ENCODE measurements around the gene EFCAB8. TPM values are rescaled to one million over a fixed set of nuclear protein-coding genes. Genes with fewer than 3 reads are reported as not detected.

EFCAB8 gene
- total RNA-seq, 1 experiment from 2014 or later, result not detected

DNA sequence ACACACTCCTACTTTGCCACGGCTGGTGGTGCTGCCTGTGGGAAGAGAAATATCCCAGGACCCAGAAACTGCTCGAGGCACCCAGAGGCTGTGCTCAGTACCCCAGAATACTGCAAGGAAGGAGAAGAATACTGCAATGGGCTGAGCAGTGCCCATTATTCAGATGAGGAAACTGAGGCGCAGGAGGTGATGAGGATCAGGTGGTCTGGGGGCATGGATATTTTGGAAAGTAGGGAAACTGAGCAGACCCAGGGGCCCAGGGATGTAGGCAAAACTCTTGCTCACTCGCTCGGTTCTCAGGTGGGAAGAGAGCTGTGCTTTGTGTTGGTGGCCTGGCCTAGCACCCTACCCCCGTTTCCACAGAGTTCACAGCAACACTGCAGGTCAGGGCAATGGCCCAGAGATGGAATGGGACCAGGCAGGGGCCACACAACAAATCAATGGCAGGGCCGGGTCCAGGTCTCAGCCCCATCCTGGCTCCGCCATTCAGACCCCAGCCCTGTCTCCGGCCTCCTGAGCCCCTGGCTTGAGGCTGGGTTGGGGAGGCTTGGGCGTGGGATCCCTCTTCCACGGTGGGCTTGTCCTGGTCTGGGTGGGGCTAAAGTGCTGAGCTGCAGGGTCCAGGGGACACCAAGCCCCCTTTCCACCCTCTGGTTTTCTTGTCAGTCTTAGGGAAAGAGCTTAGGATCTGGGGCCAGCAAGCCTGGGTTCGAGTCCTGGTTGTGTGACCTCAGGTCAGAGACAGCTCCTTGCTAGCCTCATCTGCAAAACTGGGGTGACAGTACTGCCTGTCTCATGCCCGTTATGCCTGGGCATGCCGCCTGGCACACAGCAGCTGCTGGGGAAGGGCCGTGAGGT lies 111.6 kb downstream of the EFCAB8 start:
- H3K79me2 ChIP-seq (ENCODE audit: low read depth), result no peaks in the 10 kb centered on the region
- ChIA-PET CTCF (no interaction called here), POLR2A (ENCODE audit: unreplicated experiment) (no interaction called here)
- BruUV-seq (replicated peaks), result no TSS peak
- H3K27me3 ChIP-seq (ENCODE audit: insufficient read depth, low read depth), result peaks cover 74% of the 10 kb centered on the region
- H3K9me3 ChIP-seq (ENCODE audit: insufficient read depth, low read depth), result no peaks in the 10 kb centered on the region
- no peak overlapping the region for H3K27ac ChIP-seq
- no peaks in the 10 kb centered on the region for H3K36me3 ChIP-seq (ENCODE audit: low read depth)
- no peak overlapping the region for H2AFZ ChIP-seq
- no peak overlapping the region for H3K4me3 ChIP-seq
- no peak for DNase-seq
- intact Hi-C loops (cut with micrococcal nuclease; ENCODE audit: unreplicated experiment), result no loop called here
- no peaks in the 10 kb centered on the region for H3K4me1 ChIP-seq (replicated peaks; ENCODE audit: insufficient read depth)
- H3K9me2 ChIP-seq (ENCODE audit: insufficient read depth), result no peaks in the 10 kb centered on the region
- no peaks in the 10 kb centered on the region for H4K20me1 ChIP-seq (ENCODE audit: insufficient read depth)
- no peak overlapping the region for H3K4me2 ChIP-seq
- no peaks in the 10 kb centered on the region for H3F3A ChIP-seq (ENCODE audit: insufficient read depth, low read depth)
- no peak for TF ChIP-seq EZH2 (IDR thresholded peaks at IDR 0.05; ENCODE audit: low read depth)
- TF ChIP-seq, protein P1, sequence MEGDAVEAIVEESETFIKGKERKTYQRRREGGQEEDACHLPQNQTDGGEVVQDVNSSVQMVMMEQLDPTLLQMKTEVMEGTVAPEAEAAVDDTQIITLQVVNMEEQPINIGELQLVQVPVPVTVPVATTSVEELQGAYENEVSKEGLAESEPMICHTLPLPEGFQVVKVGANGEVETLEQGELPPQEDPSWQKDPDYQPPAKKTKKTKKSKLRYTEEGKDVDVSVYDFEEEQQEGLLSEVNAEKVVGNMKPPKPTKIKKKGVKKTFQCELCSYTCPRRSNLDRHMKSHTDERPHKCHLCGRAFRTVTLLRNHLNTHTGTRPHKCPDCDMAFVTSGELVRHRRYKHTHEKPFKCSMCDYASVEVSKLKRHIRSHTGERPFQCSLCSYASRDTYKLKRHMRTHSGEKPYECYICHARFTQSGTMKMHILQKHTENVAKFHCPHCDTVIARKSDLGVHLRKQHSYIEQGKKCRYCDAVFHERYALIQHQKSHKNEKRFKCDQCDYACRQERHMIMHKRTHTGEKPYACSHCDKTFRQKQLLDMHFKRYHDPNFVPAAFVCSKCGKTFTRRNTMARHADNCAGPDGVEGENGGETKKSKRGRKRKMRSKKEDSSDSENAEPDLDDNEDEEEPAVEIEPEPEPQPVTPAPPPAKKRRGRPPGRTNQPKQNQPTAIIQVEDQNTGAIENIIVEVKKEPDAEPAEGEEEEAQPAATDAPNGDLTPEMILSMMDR (conservative IDR thresholded peaks at IDR 0.05), result no peak

DNA sequence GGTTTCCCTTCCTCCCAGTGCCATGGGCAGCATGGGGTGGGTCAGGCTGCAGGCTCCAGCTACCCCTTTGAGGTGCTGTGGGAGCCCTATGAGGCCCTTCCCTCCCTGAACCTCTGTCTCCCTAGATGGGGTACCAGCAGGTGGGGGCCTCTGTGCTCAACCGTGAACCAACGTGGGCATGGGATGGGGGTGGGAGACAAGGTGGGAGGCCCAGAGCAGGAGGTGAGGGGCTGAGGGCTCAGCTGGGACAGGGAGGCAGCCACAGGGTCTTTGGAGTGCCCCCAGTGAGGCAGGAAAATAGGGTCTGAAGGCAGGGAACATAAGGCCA lies 112.2 kb downstream of the EFCAB8 start:
- H3K79me2 ChIP-seq (ENCODE audit: low read depth), result no peaks in the 10 kb centered on the region
- H3K36me3 ChIP-seq (ENCODE audit: low read depth), result no peaks in the 10 kb centered on the region
- no peaks in the 10 kb centered on the region for H3F3A ChIP-seq (ENCODE audit: insufficient read depth, low read depth)
- DNase-seq, result no peak
- BruUV-seq (replicated peaks), result no TSS peak
- ChIA-PET CTCF (no interaction called here), POLR2A (ENCODE audit: unreplicated experiment) (no interaction called here)
- H3K4me1 ChIP-seq (replicated peaks; ENCODE audit: insufficient read depth), result no peaks in the 10 kb centered on the region
- intact Hi-C loops (cut with micrococcal nuclease; ENCODE audit: unreplicated experiment), result no loop called here
- H3K4me2 ChIP-seq, result no peak overlapping the region
- no peak for TF ChIP-seq EZH2 (IDR thresholded peaks at IDR 0.05; ENCODE audit: low read depth)
- TF ChIP-seq, protein P1 (conservative IDR thresholded peaks at IDR 0.05), result no peak
- no peaks in the 10 kb centered on the region for H3K9me2 ChIP-seq (ENCODE audit: insufficient read depth)
- H4K20me1 ChIP-seq (ENCODE audit: insufficient read depth), result no peaks in the 10 kb centered on the region
- no peak overlapping the region for H3K4me3 ChIP-seq
- H3K27ac ChIP-seq, result no peak overlapping the region
- peaks cover 74% of the 10 kb centered on the region for H3K27me3 ChIP-seq (ENCODE audit: insufficient read depth, low read depth)
- no peaks in the 10 kb centered on the region for H3K9me3 ChIP-seq (ENCODE audit: insufficient read depth, low read depth)
- H2AFZ ChIP-seq, result no peak overlapping the region

DNA sequence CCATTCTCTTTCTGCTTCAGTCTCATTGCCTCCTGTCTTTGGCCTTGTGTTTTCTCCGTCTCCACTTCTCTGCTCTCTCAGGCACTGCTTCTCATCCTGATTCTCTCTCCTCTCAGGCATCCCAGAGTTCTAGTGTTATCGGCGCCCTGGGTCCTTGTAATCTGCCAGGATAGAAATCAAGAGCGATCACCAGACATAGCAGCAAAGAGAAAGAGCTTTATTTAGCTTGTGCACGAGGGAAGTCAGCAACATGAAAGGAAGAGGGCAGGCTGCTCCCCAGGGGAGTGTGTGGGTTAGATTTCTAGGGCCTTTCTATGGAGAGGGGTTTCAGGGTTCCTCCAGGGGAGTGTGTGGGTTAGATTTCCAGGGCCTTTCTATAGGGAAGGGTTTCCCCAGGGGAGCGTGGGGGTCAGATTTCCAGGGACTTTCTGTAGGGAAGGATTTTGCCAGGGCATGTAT lies 113.0 kb downstream of the EFCAB8 start:
- no peaks in the 10 kb centered on the region for H4K20me1 ChIP-seq (ENCODE audit: insufficient read depth)
- no peaks in the 10 kb centered on the region for H3F3A ChIP-seq (ENCODE audit: insufficient read depth, low read depth)
- H3K4me2 ChIP-seq, result no peak overlapping the region
- intact Hi-C loops (cut with micrococcal nuclease; ENCODE audit: unreplicated experiment), result no loop called here
- H3K9me3 ChIP-seq (ENCODE audit: insufficient read depth, low read depth), result no peaks in the 10 kb centered on the region
- no peak for DNase-seq
- no peak overlapping the region for H3K27ac ChIP-seq
- H3K79me2 ChIP-seq (ENCODE audit: low read depth), result no peaks in the 10 kb centered on the region
- no peak overlapping the region for H3K4me3 ChIP-seq
- no peak overlapping the region for H2AFZ ChIP-seq
- POLR2A ChIA-PET (ENCODE audit: unreplicated experiment), result no interaction called here
- no peaks in the 10 kb centered on the region for H3K9me2 ChIP-seq (ENCODE audit: insufficient read depth)
- no TSS peak for BruUV-seq (replicated peaks)
- CTCF ChIA-PET, result no interaction called here
- no peak for TF ChIP-seq EZH2 (IDR thresholded peaks at IDR 0.05; ENCODE audit: low read depth)
- TF ChIP-seq, protein P1 (conservative IDR thresholded peaks at IDR 0.05), result no peak
- H3K36me3 ChIP-seq (ENCODE audit: low read depth), result no peaks in the 10 kb centered on the region
- H3K4me1 ChIP-seq (replicated peaks; ENCODE audit: insufficient read depth), result no peaks in the 10 kb centered on the region
- H3K27me3 ChIP-seq (ENCODE audit: insufficient read depth, low read depth), result peaks cover 73% of the 10 kb centered on the region
